ENCODE data around the gene SMAD4.

GRCh38 chr18:51068105-51068504 lies 38.1 kb downstream of the SMAD4 start:
- TF ChIP-seq CTCF (optimal IDR thresholded peaks at IDR 0.05 in 1 of 3, IDR thresholded peaks at IDR 0.05 in 1 of 3, conservative IDR thresholded peaks at IDR 0.05 in 1 of 3; ENCODE audit: extremely low read depth in 1 of 3, insufficient read depth in 2 of 3, low read length in 3 of 3) (no peak), EZH2 (IDR thresholded peaks at IDR 0.05; ENCODE audit: low read length) (no peak)
